IMR-90 (cell line): ENCODE results near the gene LMAN2. TPM values are rescaled to one million over a fixed set of nuclear protein-coding genes. Genes with fewer than 3 reads are reported as not detected.
A peak's percentile ranks its signal among the peaks of the same experiment; 100 is the strongest.

Experiments used
- ATAC-seq: fragments of 200-7000 bp; cut with Tn5 transposase; 2 replicates; pipeline ENCODE4 v1.9.1; 2020; ENCODE audit warnings: low read depth, mild to moderate bottlenecking, moderate library complexity
- BruUV-seq: library from RNA; stranded (reverse); fragments of 400-500 nt; replicated peaks from 2 replicates; lab custom pipeline; 2021; lab: Mats Ljungman, UMichigan
- CTCF ChIA-PET: fragments of 300-600 bp; formaldehyde crosslinking; extraction: SDS; loops from one replicate; lab custom pipeline; 2021; ENCODE audit warnings: antibody characterized with exemption; lab: Yijun Ruan, JAX
- POLR2A ChIA-PET: fragments of 300-600 bp; sonication (Branson Sonifier 250); formaldehyde crosslinking; loops from one replicate; lab custom pipeline; 2022; ENCODE audit warnings: antibody characterized with exemption; ENCODE audit not compliant: unreplicated experiment; lab: Charles Lee
- DNase-seq: peaks from one replicate; pipeline ENCODE4 v3.0.0; 2013
- H2AFZ ChIP-seq: replicated peaks from 2 replicates; pipeline ENCODE3; 2013; ENCODE audit warnings: low read length, mild to moderate bottlenecking; ENCODE audit not compliant: poor library complexity
- H2AK5ac ChIP-seq: 2 replicates; pipeline ENCODE4 v1.6.1; 2013; ENCODE audit warnings: low read depth, low read length, inconsistent platforms
- H2AK9ac ChIP-seq: replicated peaks from 2 replicates; pipeline ENCODE3; 2013; ENCODE audit warnings: mild to moderate bottlenecking, low read depth, low read length, moderate library complexity; ENCODE audit not compliant: poor library complexity
- H2BK120ac ChIP-seq: 2 replicates; pipeline ENCODE4 v1.6.1; 2013; ENCODE audit warnings: low read depth, low read length, inconsistent platforms
- H2BK15ac ChIP-seq: 3 replicates; pipeline ENCODE4 v1.6.1; 2013; ENCODE audit warnings: low read depth, low read length, inconsistent platforms
- H2BK20ac ChIP-seq: 2 replicates; pipeline ENCODE4 v1.6.1; 2013; ENCODE audit warnings: low read depth, mild to moderate bottlenecking, inconsistent platforms, low read length, moderate library complexity
- H2BK5ac ChIP-seq: 2 replicates; pipeline ENCODE4 v1.6.1; 2013; ENCODE audit warnings: mild to moderate bottlenecking, low read depth, low read length, inconsistent platforms; ENCODE audit not compliant: poor library complexity, severe bottlenecking
- H3K14ac ChIP-seq: replicated peaks from 2 replicates; pipeline ENCODE4 v1.6.1; 2013; ENCODE audit warnings: low read depth, low read length, inconsistent platforms
- H3K18ac ChIP-seq: 2 replicates; pipeline ENCODE4 v1.6.1; 2013; ENCODE audit warnings: low read depth, low read length, control low read depth
- H3K23ac ChIP-seq: 2 replicates; pipeline ENCODE4 v1.6.1; 2013; ENCODE audit warnings: low read depth, low read length, inconsistent platforms
- H3K27ac ChIP-seq: 2 replicates; pipeline ENCODE4 v1.5.1; 2013; ENCODE audit warnings: mild to moderate bottlenecking, control low read depth, low read length; ENCODE audit not compliant: insufficient read depth
- H3K27me3 ChIP-seq: 2 replicates; pipeline ENCODE4 v1.6.1; 2013; ENCODE audit warnings: low read length; ENCODE audit not compliant: control insufficient read depth, insufficient read depth
- H3K36me3 ChIP-seq: 2 replicates; pipeline ENCODE4 v1.6.1; 2013; ENCODE audit warnings: low read length, mixed read lengths; ENCODE audit not compliant: control insufficient read depth, insufficient read depth
- H3K4ac ChIP-seq: 2 replicates; pipeline ENCODE4 v1.6.1; 2013; ENCODE audit warnings: low read depth, low read length, inconsistent platforms
- H3K4me1 ChIP-seq: 2 replicates; pipeline ENCODE4 v1.6.1; 2013; ENCODE audit warnings: low read length, mixed read lengths; ENCODE audit not compliant: control insufficient read depth, insufficient read depth
- H3K4me2 ChIP-seq: 2 replicates; pipeline ENCODE4 v1.6.1; 2013; ENCODE audit warnings: low read depth, mild to moderate bottlenecking, control low read depth, low read length, moderate library complexity
- H3K4me3 ChIP-seq: 2 replicates; pipeline ENCODE4 v1.5.1; 2013; ENCODE audit warnings: low read depth, mild to moderate bottlenecking, control low read depth, low read length, moderate library complexity; ENCODE audit not compliant: insufficient read depth
- H3K56ac ChIP-seq: 2 replicates; pipeline ENCODE4 v1.6.1; 2013; ENCODE audit warnings: low read length, inconsistent platforms; ENCODE audit not compliant: insufficient read depth; ENCODE audit errors: extremely low read depth
- H3K79me1 ChIP-seq, 2 experiments: 2 replicates each; pipeline ENCODE4 v1.6.1; 2013; ENCODE audit warnings: low read length in 2 of 2, inconsistent platforms in 1 of 2, low read depth in 1 of 2
- H3K9ac ChIP-seq: 2 replicates; pipeline ENCODE4 v1.6.1; 2013; ENCODE audit warnings: low read depth, low read length, control low read depth
- H3K9me1 ChIP-seq: 2 replicates; pipeline ENCODE4 v1.6.1; 2013; ENCODE audit warnings: low read length, inconsistent platforms; ENCODE audit not compliant: insufficient read depth
- H3K9me3 ChIP-seq: 2 replicates; pipeline ENCODE4 v1.6.1; 2013; ENCODE audit warnings: low read length; ENCODE audit not compliant: control insufficient read depth, insufficient read depth
- H4K20me1 ChIP-seq: 2 replicates; pipeline ENCODE4 v1.6.1; 2013; ENCODE audit warnings: low read length, inconsistent platforms; ENCODE audit not compliant: insufficient read depth
- H4K5ac ChIP-seq: 2 replicates; pipeline ENCODE4 v1.6.1; 2013; ENCODE audit warnings: mild to moderate bottlenecking, low read depth, low read length, control low read depth
- H4K8ac ChIP-seq, 2 experiments: 2 replicates each; pipeline ENCODE4 v1.6.1; 2013; ENCODE audit warnings: low read depth in 2 of 2, low read length in 2 of 2, control low read depth in 1 of 2, inconsistent platforms in 1 of 2
- H4K91ac ChIP-seq: 2 replicates; pipeline ENCODE4 v1.6.1; 2013; ENCODE audit warnings: low read depth, low read length, inconsistent platforms; ENCODE audit not compliant: insufficient read depth
- BHLHE40 ChIP-seq: fragments of 150-350 bp; IDR thresholded peaks from 2 replicates; pipeline ENCODE4 v1.6.1; 2016; ENCODE audit warnings: mild to moderate bottlenecking, low read depth, low read length
- CHD1 ChIP-seq: IDR thresholded peaks from 2 replicates; pipeline ENCODE4 v1.6.1; 2012; ENCODE audit warnings: low read depth, low read length, improper control_type of control experiment
- CTCF ChIP-seq: conservative IDR thresholded peaks from 2 replicates; pipeline ENCODE4 v1.5.1; 2012; ENCODE audit warnings: mild to moderate bottlenecking, low read depth, low read length, improper control_type of control experiment
- FOS ChIP-seq: fragments of 150-350 bp; IDR thresholded peaks from 2 replicates; pipeline ENCODE4 v1.6.1; 2016; ENCODE audit warnings: low read depth, low read length
- MAZ ChIP-seq: IDR thresholded peaks from 2 replicates; pipeline ENCODE4 v1.6.1; 2012; ENCODE audit warnings: low read depth, mild to moderate bottlenecking, low read length, improper control_type of control experiment, moderate library complexity, borderline replicate concordance
- MXI1 ChIP-seq: IDR thresholded peaks from 2 replicates; pipeline ENCODE4 v1.6.1; 2012; ENCODE audit warnings: low read depth, mild to moderate bottlenecking, low read length, moderate library complexity, borderline replicate concordance
- POLR2A ChIP-seq: IDR thresholded peaks from 2 replicates; pipeline ENCODE4 v1.6.1; 2012; ENCODE audit warnings: mild to moderate bottlenecking, low read depth, low read length
- RAD21 ChIP-seq: IDR thresholded peaks from 2 replicates; pipeline ENCODE4 v1.6.1; 2012; ENCODE audit warnings: low read length, improper control_type of control experiment
- RCOR1 ChIP-seq: IDR thresholded peaks from 2 replicates; pipeline ENCODE4 v1.6.1; 2012; ENCODE audit warnings: mild to moderate bottlenecking, low read length, improper control_type of control experiment; ENCODE audit not compliant: insufficient replicate concordance
- RFX5 ChIP-seq: IDR thresholded peaks from 2 replicates; pipeline ENCODE4 v1.8.0; 2012; ENCODE audit warnings: low read depth, mild to moderate bottlenecking, low read length, moderate library complexity
- SMC3 ChIP-seq: fragments of 150-350 bp; IDR thresholded peaks from 2 replicates; pipeline ENCODE4 v1.6.1; 2016; ENCODE audit warnings: low read depth, mild to moderate bottlenecking, antibody characterized with exemption, low read length, moderate library complexity
- USF2 ChIP-seq: fragments of 150-350 bp; IDR thresholded peaks from 2 replicates; pipeline ENCODE4 v1.6.1; 2017; ENCODE audit warnings: mild to moderate bottlenecking, antibody characterized with exemption, low read length, low read depth
- WGBS, 2 experiments: methylation state at CpG; one replicate each; pipeline versions ENCODE4 v1.1.5 to v1.1.7; 2013; ENCODE audit warnings: missing lambda C conversion rate in 2 of 2; ENCODE audit not compliant: insufficient read length in 1 of 2; ENCODE audit errors: extremely low coverage in 2 of 2; 5-methylcytosine and 5-hydroxymethylcytosine counted together
- dilution Hi-C: fragments of 300-500 bp; cut with HindIII; formaldehyde crosslinking; loops from one replicate; pipeline ENCODE4 v1.14.3; 2018; ENCODE audit warnings: low sequenced_read_pairs; ENCODE audit not compliant: unreplicated experiment
- in situ Hi-C: fragments of 300-500 bp; cut with MboI; formaldehyde crosslinking; loops from 3 replicates; pipeline ENCODE4 v1.14.3; 2019; ENCODE audit warnings: low sequenced_read_pairs, inconsistent platforms, mixed read lengths
- intact Hi-C: fragments of 100-400 bp; cut with micrococcal nuclease; formaldehyde crosslinking; loops from 2 replicates; pipeline ENCODE4 v1.10.0; 2022
- polyA plus RNA-seq, 3 experiments: library from polyadenylated mRNA; depleted of rRNA; stranded (reverse); fragments of >200 nt; gene quantifications; 2 replicates each; pipeline ENCODE4 v1.2.3, GENCODE V29; 2012; ENCODE audit warnings: low replicate concordance in 1 of 3
- total RNA-seq: library from RNA; depleted of rRNA; stranded (reverse); fragments of >200 nt; gene quantifications from 2 replicates; pipeline ENCODE4 v1.2.3, GENCODE V29; 2012

The LMAN2 gene
- total and polyA plus RNA-seq, 2 of the 4 experiments (the other 2 are of a cell fraction): 253 to 303 TPM

- BruUV-seq: no TSS peak
- dilution Hi-C loops (no loop called here), in situ Hi-C loops (loop anchor here (5.0 kb wide), 1 partner anchor 135 kb away; the partner anchor contains the start of gene PRR7), intact Hi-C loops (loop anchor here (2.0 kb wide), 2 partner anchors 145 to 189 kb away; no protein-coding TSS in a partner anchor)
- Histone ChIP-seq H2AFZ (peak within 1 kb of the TSS; percentile 93), H3K4me2 (peak within 1 kb of the TSS; percentile 82), H3K56ac (peak within 1 kb of the TSS; percentile 19; the same call in 1 of the 2 replicates), H3K9me1 (0 out of 2 replicates have a peak, but pooled peaks cover 2% of the 10 kb centered on the region), H2BK20ac (no peak within 1 kb of the TSS), H3K9ac (peak within 1 kb of the TSS; percentile 42; the same call in 1 of the 2 replicates), H4K91ac (peak within 1 kb of the TSS; percentile 84), H3K18ac (no peak within 1 kb of the TSS), H3K4ac (peak within 1 kb of the TSS; percentile 59), H3K79me1 (peaks cover 9 to 48% of the 10 kb centered on the region in 2 experiments; a peak in 3 of 4 replicates), H3K36me3 (peaks cover 5% of the 10 kb centered on the region), H2BK15ac (no peak within 1 kb of the TSS), H3K23ac (0 out of 2 replicates have a peak within 1 kb of the TSS, but pooled peaks have one; percentile 33), H4K5ac (no peak within 1 kb of the TSS), H4K8ac (peak within 1 kb of the TSS; percentile 26 to 66; a peak in 3 of 4 replicates), H3K14ac (peak within 1 kb of the TSS; percentile 48), H2AK9ac (peak within 1 kb of the TSS; percentile 99), H3K27ac (peak within 1 kb of the TSS; percentile 52; the same call in 1 of the 2 replicates), H2BK5ac (peak within 1 kb of the TSS; percentile 16), H2AK5ac (peak within 1 kb of the TSS; percentile 71), H3K9me3 (no peaks in the 10 kb centered on the region), H2BK120ac (0 out of 2 replicates have a peak within 1 kb of the TSS, but pooled peaks have one; percentile 16), H3K4me1 (peaks cover 7% of the 10 kb centered on the region; the same call in 1 of the 2 replicates), H3K27me3 (no peaks in the 10 kb centered on the region), H3K4me3 (peak within 1 kb of the TSS; percentile 44), H4K20me1 (peaks cover 29% of the 10 kb centered on the region)
- CTCF ChIA-PET: no interaction called here
- TF ChIP-seq CHD1 (no peak), MXI1 (peak; percentile 100), FOS (peak; percentile 57), POLR2A (no peak), RFX5 (no peak), USF2 (peak; percentile 86), CTCF (no peak), RCOR1 (no peak), BHLHE40 (peak; percentile 55; the same call in 1 of the 2 replicates), SMC3 (no peak), MAZ (peak; percentile 86; the same call in 1 of the 2 replicates), RAD21 (no peak)
- WGBS, 2 experiments: 0% methylated on average over 43 of the region's 78 CpGs; no CpG with 5 or more reads in 1 of the 2 experiments
- peak; percentile 92 for ATAC-seq
- POLR2A ChIA-PET: no interaction called here
- peak; percentile 90 for DNase-seq
Observed at GRCh38 chr5:177311723-177312648, 39.5 kb downstream of the LMAN2 start, which contains the start of gene MXD3. TSS of gene MXD3 (minus strand) at chr5:177311898. CDS start at chr5:177311830, 68 bp downstream.
